Measurements from ENCODE around the gene HNRNPA3. TPM values are rescaled to one million over a fixed set of nuclear protein-coding genes. Genes with fewer than 3 reads are reported as not detected.
A peak's percentile ranks its signal among the peaks of the same experiment; 100 is the strongest.

Gene HNRNPA3
- total and polyA plus RNA-seq, 2 donors (not counting 3 experiments of a cell fraction or from before 2014, with no cell fraction given) = 57.5 to 316 TPM

DNA sequence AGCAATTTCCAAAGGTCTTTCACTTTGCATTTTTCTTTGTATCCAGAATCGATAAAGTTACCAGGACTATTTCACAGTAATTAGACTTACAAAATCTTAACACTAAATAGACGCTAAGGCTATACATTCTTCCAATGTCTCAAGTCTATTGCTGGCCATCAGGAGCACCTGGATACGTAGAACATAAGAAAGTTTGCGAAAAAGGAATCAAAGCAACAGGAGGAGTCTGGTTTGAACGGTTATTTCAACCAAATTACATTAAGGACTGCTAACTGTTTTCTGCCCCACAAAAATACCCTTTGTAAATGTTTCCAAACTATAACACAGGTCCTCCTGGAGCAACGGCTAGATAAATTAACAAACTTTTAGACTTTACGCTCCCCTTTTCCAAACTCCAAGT lies 1.4 kb upstream of the HNRNPA3 start:
- H3K36me3 ChIP-seq (ENCODE audit: control insufficient read depth in 2 of 2, extremely low read depth in 1 of 2, insufficient read depth in 2 of 2, low read length in 2 of 2) = peaks cover 2 to 10% of the 10 kb centered on the region in 2 experiments
- no peak for DNase-seq (ENCODE audit: low read depth, low spot score)
- POLR2A ChIA-PET = interaction anchor here (0.5 to 1.7 kb wide), 3 partner anchors 46 to 62 kb away, joined by 4 to 12 read pairs (median 6); partner anchors contain the start of gene NFE2L2
- peaks cover 30% of the 10 kb centered on the region for H3K4me1 ChIP-seq (ENCODE audit: control insufficient read depth, extremely low read depth, insufficient read depth, low read length)
- H3K79me2 ChIP-seq (ENCODE audit: control insufficient read depth, insufficient read depth, low read length) = peaks cover 42% of the 10 kb centered on the region
- H3K4me3 ChIP-seq (replicated peaks in 1 of 3; ENCODE audit: insufficient read depth in 1 of 3, low read depth in 1 of 3, low read length in 3 of 3) = peak overlapping the region; percentile 41 to 90 (median 59)
- H3K9ac ChIP-seq (replicated peaks; ENCODE audit: extremely low read depth, insufficient read depth, low read length) = peak overlapping the region; percentile 100
- intact Hi-C loops (cut with micrococcal nuclease) = loop anchor here (5.0 kb wide), 2 partner anchors 206 to 546 kb away; no protein-coding TSS in a partner anchor
- dilution Hi-C loops (cut with MboI; ENCODE audit: extremely low pct_ligation_motif_present, low sequenced_read_pairs) = no loop called here
- no peak for FAIRE-seq
- no peak for TF ChIP-seq JUN (IDR thresholded peaks at IDR 0.05; ENCODE audit: borderline replicate concordance, insufficient read depth, insufficient read length, low read depth)
- no peak for TF ChIP-seq GATA2 (IDR thresholded peaks at IDR 0.05; ENCODE audit: insufficient read depth, insufficient read length, low read depth, low read length)
- TF ChIP-seq, protein P1, sequence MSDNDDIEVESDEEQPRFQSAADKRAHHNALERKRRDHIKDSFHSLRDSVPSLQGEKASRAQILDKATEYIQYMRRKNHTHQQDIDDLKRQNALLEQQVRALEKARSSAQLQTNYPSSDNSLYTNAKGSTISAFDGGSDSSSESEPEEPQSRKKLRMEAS (IDR thresholded peaks at IDR 0.05; ENCODE audit: insufficient read depth, insufficient read length) = no peak
- TF ChIP-seq POLR2A (IDR thresholded peaks at IDR 0.05; ENCODE audit: low read depth, low read length) = no peak
- TF ChIP-seq, protein P2, sequence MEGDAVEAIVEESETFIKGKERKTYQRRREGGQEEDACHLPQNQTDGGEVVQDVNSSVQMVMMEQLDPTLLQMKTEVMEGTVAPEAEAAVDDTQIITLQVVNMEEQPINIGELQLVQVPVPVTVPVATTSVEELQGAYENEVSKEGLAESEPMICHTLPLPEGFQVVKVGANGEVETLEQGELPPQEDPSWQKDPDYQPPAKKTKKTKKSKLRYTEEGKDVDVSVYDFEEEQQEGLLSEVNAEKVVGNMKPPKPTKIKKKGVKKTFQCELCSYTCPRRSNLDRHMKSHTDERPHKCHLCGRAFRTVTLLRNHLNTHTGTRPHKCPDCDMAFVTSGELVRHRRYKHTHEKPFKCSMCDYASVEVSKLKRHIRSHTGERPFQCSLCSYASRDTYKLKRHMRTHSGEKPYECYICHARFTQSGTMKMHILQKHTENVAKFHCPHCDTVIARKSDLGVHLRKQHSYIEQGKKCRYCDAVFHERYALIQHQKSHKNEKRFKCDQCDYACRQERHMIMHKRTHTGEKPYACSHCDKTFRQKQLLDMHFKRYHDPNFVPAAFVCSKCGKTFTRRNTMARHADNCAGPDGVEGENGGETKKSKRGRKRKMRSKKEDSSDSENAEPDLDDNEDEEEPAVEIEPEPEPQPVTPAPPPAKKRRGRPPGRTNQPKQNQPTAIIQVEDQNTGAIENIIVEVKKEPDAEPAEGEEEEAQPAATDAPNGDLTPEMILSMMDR (IDR thresholded peaks at IDR 0.05; ENCODE audit: extremely low read depth in 1 of 2, insufficient read depth in 1 of 2, low read depth in 1 of 2, low read length in 2 of 2) = no peak
- no peak for TF ChIP-seq MYC (IDR thresholded peaks at IDR 0.05; ENCODE audit: low read depth, low read length)
- TF ChIP-seq FOS (IDR thresholded peaks at IDR 0.05; ENCODE audit: borderline replicate concordance, insufficient read depth, low read length) = no peak
- no peak for TF ChIP-seq EZH2 (IDR thresholded peaks at IDR 0.05; ENCODE audit: borderline replicate concordance, low read depth, low read length, severe bottlenecking)
- TF ChIP-seq POLR2AphosphoS5 (IDR thresholded peaks at IDR 0.05; ENCODE audit: insufficient read depth, low read depth, low read length) = no peak
- peak overlapping the region; percentile 9 for H2AFZ ChIP-seq (ENCODE audit: low read depth, low read length)
- no peaks in the 10 kb centered on the region for H3K9me1 ChIP-seq (replicated peaks; ENCODE audit: control insufficient read depth, extremely low read depth, insufficient read depth, low read length)
- no TSS peak for BruUV-seq (replicated peaks)
- H3K4me2 ChIP-seq (ENCODE audit: insufficient read depth, low read length) = peak overlapping the region; percentile 96
- H3K9me3 ChIP-seq (replicated peaks; ENCODE audit: control insufficient read depth, insufficient read depth, low read length) = no peaks in the 10 kb centered on the region
- peaks cover 18% of the 10 kb centered on the region for H4K20me1 ChIP-seq (replicated peaks; ENCODE audit: control insufficient read depth, extremely low read depth, insufficient read depth, low read length)
- H3K27ac ChIP-seq (ENCODE audit: insufficient read depth, low read depth, low read length) = peak overlapping the region; percentile 100
- H3K27me3 ChIP-seq (ENCODE audit: control insufficient read depth in 2 of 2, insufficient read depth in 2 of 2, low read length in 2 of 2) = no peaks in the 10 kb centered on the region
- CTCF ChIA-PET = interaction anchor here (1.0 to 5.0 kb wide), 5 partner anchors 10 to 62 kb away, joined by 3 to 44 read pairs (median 6); no protein-coding TSS in a partner anchor

Measured in endothelial cell of umbilical vein (primary cell).